GM10266 (cell line): ENCODE results near the gene CETN1.

Experiments
- DNase-seq: peaks from one replicate; pipeline ENCODE4 v3.0.0; 2012; ENCODE audit errors: extremely low spot score
- TF ChIP-seq, protein P1 (sequence below): IDR thresholded peaks from 2 replicates; pipeline ENCODE4 v1.5.1; 2012; ENCODE audit warnings: mild to moderate bottlenecking, low read depth; ENCODE audit not compliant: control insufficient read depth, insufficient read depth; ENCODE audit errors: missing control alignments

CETN1 gene

GRCh38 chr18:615092-615521 lies 34.9 kb downstream of the CETN1 start:
- TF ChIP-seq, protein P1, sequence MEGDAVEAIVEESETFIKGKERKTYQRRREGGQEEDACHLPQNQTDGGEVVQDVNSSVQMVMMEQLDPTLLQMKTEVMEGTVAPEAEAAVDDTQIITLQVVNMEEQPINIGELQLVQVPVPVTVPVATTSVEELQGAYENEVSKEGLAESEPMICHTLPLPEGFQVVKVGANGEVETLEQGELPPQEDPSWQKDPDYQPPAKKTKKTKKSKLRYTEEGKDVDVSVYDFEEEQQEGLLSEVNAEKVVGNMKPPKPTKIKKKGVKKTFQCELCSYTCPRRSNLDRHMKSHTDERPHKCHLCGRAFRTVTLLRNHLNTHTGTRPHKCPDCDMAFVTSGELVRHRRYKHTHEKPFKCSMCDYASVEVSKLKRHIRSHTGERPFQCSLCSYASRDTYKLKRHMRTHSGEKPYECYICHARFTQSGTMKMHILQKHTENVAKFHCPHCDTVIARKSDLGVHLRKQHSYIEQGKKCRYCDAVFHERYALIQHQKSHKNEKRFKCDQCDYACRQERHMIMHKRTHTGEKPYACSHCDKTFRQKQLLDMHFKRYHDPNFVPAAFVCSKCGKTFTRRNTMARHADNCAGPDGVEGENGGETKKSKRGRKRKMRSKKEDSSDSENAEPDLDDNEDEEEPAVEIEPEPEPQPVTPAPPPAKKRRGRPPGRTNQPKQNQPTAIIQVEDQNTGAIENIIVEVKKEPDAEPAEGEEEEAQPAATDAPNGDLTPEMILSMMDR: no peak
- no peak for DNase-seq

DNA sequence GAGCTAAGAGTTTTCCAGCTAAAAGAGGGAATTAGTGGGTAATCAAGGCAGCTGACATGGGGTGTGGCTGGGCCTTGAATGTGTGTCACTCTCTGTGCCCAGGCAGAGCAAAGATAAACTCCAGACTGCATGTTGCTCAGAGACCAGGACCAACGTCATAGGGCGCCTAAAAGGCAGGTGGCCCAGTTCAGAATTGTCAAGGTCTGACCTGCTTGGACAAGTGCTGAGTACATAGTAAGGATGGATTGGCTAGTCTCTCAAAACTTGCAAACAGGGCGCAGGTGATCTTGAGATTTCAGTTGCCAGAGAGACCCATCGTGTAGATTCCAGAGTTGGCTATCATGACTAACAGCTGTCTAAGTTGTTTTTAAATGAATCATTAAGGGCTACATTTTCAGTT lies 35.6 kb downstream of the CETN1 start:
- TF ChIP-seq, protein P1: no peak
- no peak for DNase-seq

DNA sequence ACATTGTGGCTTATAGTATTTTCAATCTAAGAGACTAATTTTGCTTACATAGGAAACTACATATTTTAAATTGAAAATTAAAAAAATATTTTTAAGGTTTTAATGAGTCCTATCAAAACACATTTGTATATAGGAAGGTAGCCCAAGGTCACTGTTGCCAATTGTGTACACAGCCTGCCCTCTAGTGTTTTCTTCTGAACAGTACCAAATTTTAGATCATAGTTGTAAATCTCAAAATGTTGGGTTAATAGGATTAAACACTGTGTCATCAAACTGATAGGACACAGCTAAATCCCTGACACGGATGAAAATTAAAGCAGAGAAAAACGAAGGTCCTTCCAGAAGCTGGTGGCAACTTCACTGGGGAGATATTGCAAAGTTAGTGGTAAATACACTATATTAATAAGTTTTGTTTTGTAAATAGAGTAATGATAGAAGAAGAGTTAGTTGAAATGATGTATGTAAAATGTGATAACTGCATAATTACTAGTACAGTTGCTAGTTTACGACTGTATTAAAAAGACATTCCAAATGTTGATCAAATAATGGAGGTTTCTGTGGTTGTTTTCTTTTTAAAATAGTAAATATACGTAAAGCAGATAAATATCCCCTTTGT lies 36.3 kb downstream of the CETN1 start:
- peak; percentile 37 for DNase-seq

GRCh38 chr18:617970-618504 lies 37.9 kb downstream of the CETN1 start:
- DNase-seq: no peak
- TF ChIP-seq, protein P1: no peak

More for the DNA sequence above, 36.3 kb downstream of the CETN1 start:
- TF ChIP-seq, protein P1: peak; percentile 52

DNA sequence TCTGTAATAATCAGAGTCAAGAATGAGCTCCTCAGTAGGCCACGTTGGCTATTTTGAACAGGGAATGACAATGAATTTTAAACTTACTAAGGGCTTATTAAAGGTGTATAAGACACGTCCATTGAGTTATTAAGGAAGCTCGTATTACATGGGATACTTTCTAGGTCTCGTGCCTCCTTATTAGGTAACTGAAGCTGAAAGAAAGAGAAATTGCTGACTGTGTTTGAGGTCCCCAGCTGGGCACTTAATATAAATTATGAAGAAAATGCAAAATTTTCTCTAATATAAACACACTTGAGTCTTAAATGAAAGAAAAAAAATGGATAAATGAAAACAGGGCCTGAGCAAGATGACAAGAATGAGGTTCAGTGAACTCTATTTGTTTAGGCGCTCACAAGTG lies 38.4 kb downstream of the CETN1 start:
- DNase-seq: no peak

GRCh38 chr18:621291-622043 lies 41.3 kb downstream of the CETN1 start:
- DNase-seq: no peak
- TF ChIP-seq, protein P1: no peak

More for the DNA sequence above, 38.4 kb downstream of the CETN1 start:
- TF ChIP-seq, protein P1: no peak

DNA sequence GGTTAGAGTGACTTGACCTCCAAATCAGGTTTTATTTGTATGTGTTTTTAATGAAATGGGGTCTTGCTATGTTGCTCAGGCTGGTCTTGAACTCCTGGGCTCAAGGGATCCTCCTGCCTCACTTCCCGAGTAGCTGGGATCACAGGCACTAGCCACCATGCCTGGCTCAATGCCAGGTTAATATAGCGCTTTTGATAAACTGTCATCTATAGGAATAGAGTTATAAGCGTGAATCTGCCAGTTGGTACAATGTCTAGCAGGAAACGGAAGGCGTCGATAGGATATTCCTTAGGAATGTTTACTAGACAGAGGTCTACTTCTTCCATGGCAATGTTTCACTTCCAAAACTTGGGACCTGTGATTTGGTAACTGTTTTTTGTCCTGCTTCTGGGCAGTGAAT lies 42.1 kb downstream of the CETN1 start:
- no peak for DNase-seq
- TF ChIP-seq, protein P1: no peak
